ENCODE measurements around the gene FAM13A.

DNA sequence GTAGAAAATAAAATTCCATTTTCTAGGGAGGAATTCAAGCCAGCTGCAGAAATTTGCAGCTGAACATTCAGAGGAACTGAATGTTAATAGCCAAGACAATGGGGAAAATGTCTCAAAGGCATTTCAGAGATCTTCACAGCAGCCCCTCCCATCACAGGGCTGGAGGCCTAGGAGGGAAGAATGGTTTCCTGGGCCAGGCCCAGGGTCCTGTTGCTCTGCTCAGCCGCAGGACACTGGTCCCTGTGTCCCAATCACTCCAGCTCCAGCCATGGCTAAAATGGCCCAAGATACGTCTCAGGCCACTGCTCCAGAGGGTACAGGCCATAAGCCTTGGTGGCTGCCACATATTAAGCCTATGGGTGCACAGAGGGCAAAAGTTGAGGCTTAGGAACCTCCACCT, 20.4 kb downstream of the FAM13A start:
- no peak for TF ChIP-seq POLR2A (IDR thresholded peaks at IDR 0.05)
- TF ChIP-seq, protein P1, sequence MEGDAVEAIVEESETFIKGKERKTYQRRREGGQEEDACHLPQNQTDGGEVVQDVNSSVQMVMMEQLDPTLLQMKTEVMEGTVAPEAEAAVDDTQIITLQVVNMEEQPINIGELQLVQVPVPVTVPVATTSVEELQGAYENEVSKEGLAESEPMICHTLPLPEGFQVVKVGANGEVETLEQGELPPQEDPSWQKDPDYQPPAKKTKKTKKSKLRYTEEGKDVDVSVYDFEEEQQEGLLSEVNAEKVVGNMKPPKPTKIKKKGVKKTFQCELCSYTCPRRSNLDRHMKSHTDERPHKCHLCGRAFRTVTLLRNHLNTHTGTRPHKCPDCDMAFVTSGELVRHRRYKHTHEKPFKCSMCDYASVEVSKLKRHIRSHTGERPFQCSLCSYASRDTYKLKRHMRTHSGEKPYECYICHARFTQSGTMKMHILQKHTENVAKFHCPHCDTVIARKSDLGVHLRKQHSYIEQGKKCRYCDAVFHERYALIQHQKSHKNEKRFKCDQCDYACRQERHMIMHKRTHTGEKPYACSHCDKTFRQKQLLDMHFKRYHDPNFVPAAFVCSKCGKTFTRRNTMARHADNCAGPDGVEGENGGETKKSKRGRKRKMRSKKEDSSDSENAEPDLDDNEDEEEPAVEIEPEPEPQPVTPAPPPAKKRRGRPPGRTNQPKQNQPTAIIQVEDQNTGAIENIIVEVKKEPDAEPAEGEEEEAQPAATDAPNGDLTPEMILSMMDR (IDR thresholded peaks at IDR 0.05): no peak

Data from vagina (tissue), 2 donors.